HCT116 (cell line): ENCODE measurements around the gene PRKN. TPM values are rescaled to one million over a fixed set of nuclear protein-coding genes. Genes with fewer than 3 reads are reported as not detected.

Source experiments
- ATAC-seq: fragments of 200-7000 bp; cut with Tn5 transposase; 2 replicates; pipeline ENCODE4 v1.9.1; 2020; ENCODE audit warnings: mild to moderate bottlenecking, moderate library complexity
- BruUV-seq: library from RNA; stranded (reverse); fragments of 400-500 nt; replicated peaks from 2 replicates; lab custom pipeline; 2021; lab: Mats Ljungman, UMichigan
- CTCF ChIA-PET: fragments of 300-600 bp; sonication (Branson Sonifier 250); formaldehyde crosslinking; loops from one replicate; lab custom pipeline; 2021; ENCODE audit warnings: antibody characterized with exemption; lab: Charles Lee
- POLR2A ChIA-PET: fragments of 300-600, 350-600 bp; sonication (Branson Sonifier 250); formaldehyde crosslinking; loops from one replicate; lab custom pipeline; 2021; ENCODE audit warnings: antibody characterized with exemption; lab: Charles Lee
- RAD21 ChIA-PET, 2 experiments: fragments of 300-600 bp; sonication (Branson Sonifier 250); formaldehyde crosslinking; loops; one replicate each; lab custom pipeline; 2023; ENCODE audit warnings: low total read pairs in 2 of 2; ENCODE audit not compliant: uncharacterized antibody in 2 of 2, unreplicated experiment in 2 of 2, low non-redundant PET in 1 of 2; lab: Charles Lee
- DNase-seq: peaks from one replicate; pipeline ENCODE4 v3.0.0-alpha.2; 2010; ENCODE audit warnings: low read depth, low spot score
- H2AFZ ChIP-seq: fragments of 200-600 bp; shearing (Covaris generic), sonication (generic); 2 replicates; pipeline ENCODE4 v1.6.1; 2017; ENCODE audit warnings: low read depth, mixed run types, mixed read lengths, antibody characterized with exemption, low read length; ENCODE audit not compliant: poor library complexity, severe bottlenecking
- H3K27ac ChIP-seq: 2 replicates; pipeline ENCODE4 v1.5.1; 2012; ENCODE audit warnings: low read depth, low read length
- H3K27me3 ChIP-seq: fragments of 200-600 bp; sonication (generic); 2 replicates; pipeline ENCODE4 v1.6.1; 2016; ENCODE audit warnings: mixed run types, low read length, mixed read lengths; ENCODE audit not compliant: insufficient read depth
- H3K36me3 ChIP-seq, 2 experiments: fragments of 200-500 bp in 1 of 2; fragments of 200-600 bp in 1 of 2; sonication (Bioruptor generic) in 1 of 2; sonication (generic) in 1 of 2; 2 replicates each; pipeline versions ENCODE4 v1.5.1 to v1.6.1; 2014 to 2016; ENCODE audit warnings: low read length in 2 of 2, inconsistent platforms in 1 of 2, mixed read lengths in 1 of 2, mixed run types in 1 of 2; ENCODE audit not compliant: insufficient read depth in 2 of 2, control insufficient read depth in 1 of 2
- H3K4me1 ChIP-seq, 2 experiments: fragments of 200-600 bp in 1 of 2; sonication (generic) in 1 of 2; 2 replicates each; pipeline versions ENCODE4 v1.5.1 to v1.6.1; 2012 to 2017; ENCODE audit warnings: low read length in 2 of 2, inconsistent platforms in 1 of 2, mild to moderate bottlenecking in 1 of 2, mixed read lengths in 1 of 2, mixed run types in 1 of 2, moderate library complexity in 1 of 2; ENCODE audit not compliant: insufficient read depth in 2 of 2, control insufficient read depth in 1 of 2
- H3K4me2 ChIP-seq: fragments of 200-600 bp; sonication (generic); 2 replicates; pipeline ENCODE4 v1.6.1; 2017; ENCODE audit warnings: mixed run types, low read length, mixed read lengths
- H3K4me3 ChIP-seq, 2 experiments: fragments of 200-600 bp in 1 of 2; sonication (generic) in 1 of 2; replicated peaks in 1 of 2; 2 replicates each; pipeline ENCODE4 v1.5.1; 2011 to 2016; ENCODE audit warnings: low read length in 2 of 2, control low read depth in 1 of 2, low read depth in 1 of 2, mild to moderate bottlenecking in 1 of 2, mixed read lengths in 1 of 2, mixed run types in 1 of 2
- H3K79me2 ChIP-seq: fragments of 200-600 bp; sonication (generic); 2 replicates; pipeline ENCODE4 v1.6.1; 2017; ENCODE audit warnings: mild to moderate bottlenecking, mixed run types, low read length, moderate library complexity, mixed read lengths; ENCODE audit not compliant: insufficient read depth
- H3K9ac ChIP-seq: fragments of 200-600 bp; sonication (generic); 2 replicates; pipeline ENCODE4 v1.6.1; 2016; ENCODE audit warnings: low read length, mixed read lengths
- H3K9me2 ChIP-seq: fragments of 200-600 bp; sonication (generic), shearing (Covaris generic); 2 replicates; pipeline ENCODE4 v1.6.1; 2017; ENCODE audit warnings: mixed run types, mild to moderate bottlenecking, moderate library complexity; ENCODE audit not compliant: insufficient read depth
- H3K9me3 ChIP-seq, 2 experiments: fragments of 200-500 bp in 1 of 2; fragments of 200-600 bp in 1 of 2; sonication (Bioruptor generic) in 1 of 2; sonication (generic) in 1 of 2; 2 replicates each; pipeline ENCODE4 v1.6.1; 2014 to 2017; ENCODE audit warnings: low read length in 2 of 2, mixed read lengths in 2 of 2, inconsistent platforms in 1 of 2, low read depth in 1 of 2, mild to moderate bottlenecking in 1 of 2, mixed run types in 1 of 2, moderate library complexity in 1 of 2; ENCODE audit not compliant: control insufficient read depth in 1 of 2, insufficient read depth in 1 of 2
- H4K20me1 ChIP-seq: fragments of 200-600 bp; sonication (generic), shearing (Covaris generic); 2 replicates; pipeline ENCODE4 v1.6.1; 2017; ENCODE audit warnings: mixed run types, mild to moderate bottlenecking, moderate library complexity; ENCODE audit not compliant: insufficient read depth
- EGR1 ChIP-seq: IDR thresholded peaks from 2 replicates; pipeline ENCODE4 v1.6.1; 2012; ENCODE audit warnings: low read depth
- ELF1 ChIP-seq: IDR thresholded peaks from 2 replicates; pipeline ENCODE4 v1.6.1; 2012; ENCODE audit warnings: low read depth, borderline replicate concordance
- EZH2phosphoT487 ChIP-seq: fragments of 200-600 bp; IDR thresholded peaks from 2 replicates; pipeline ENCODE4 v1.6.1; 2018; ENCODE audit warnings: antibody characterized with exemption, borderline replicate concordance
- FOSL1 ChIP-seq: IDR thresholded peaks from 2 replicates; pipeline ENCODE4 v1.6.1; 2012; ENCODE audit warnings: low read depth
- JUND ChIP-seq: IDR thresholded peaks from 2 replicates; pipeline ENCODE4 v1.6.1; 2012
- POLR2A ChIP-seq: IDR thresholded peaks from 2 replicates; pipeline ENCODE4 v1.7.0; 2011; ENCODE audit warnings: borderline replicate concordance; ENCODE audit not compliant: insufficient read depth, insufficient read length; ENCODE audit errors: extremely low read depth
- SP1 ChIP-seq: IDR thresholded peaks from 2 replicates; pipeline ENCODE4 v1.6.1; 2012; ENCODE audit warnings: low read depth
- intact Hi-C: fragments of 100-400 bp; cut with micrococcal nuclease; formaldehyde crosslinking; loops from 2 replicates; pipeline ENCODE4 v1.10.0; 2022
- total RNA-seq: library from RNA; stranded (reverse); gene quantifications from one replicate; pipeline ENCODE4 v1.2.1, GENCODE V29; 2021; ENCODE audit not compliant: unreplicated experiment
- TF ChIP-seq, protein P1 (sequence below): IDR thresholded peaks from 2 replicates; pipeline ENCODE4 v1.6.1; 2011; ENCODE audit warnings: mild to moderate bottlenecking, low read length, moderate library complexity; ENCODE audit not compliant: insufficient replicate concordance; ENCODE audit errors: extremely low read depth

PRKN gene
- total RNA-seq, 1 experiment from 2014 or later, result 2.6 TPM

DNA sequence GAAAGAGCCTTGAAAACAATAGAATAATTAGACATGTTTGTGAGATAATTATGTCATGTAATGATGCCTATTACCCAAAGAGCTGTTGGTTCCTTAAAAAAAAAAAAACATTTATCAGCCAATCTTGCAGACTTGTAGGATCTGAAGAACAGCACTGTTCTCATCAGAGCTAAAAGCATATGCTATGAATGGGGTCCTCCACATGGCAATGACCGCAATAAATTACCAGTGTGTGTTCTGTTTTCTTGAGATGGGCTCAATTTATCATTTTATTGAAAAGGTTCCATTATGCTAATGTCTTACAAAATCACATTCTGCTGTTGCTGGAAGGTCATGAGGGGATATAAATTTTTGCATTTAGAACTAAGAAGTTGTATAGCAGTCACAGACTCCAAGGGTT lies 484.7 kb downstream of the PRKN start:
- no peak overlapping the region for H3K4me2 ChIP-seq
- no peak overlapping the region for H2AFZ ChIP-seq
- H3K27me3 ChIP-seq, result no peaks in the 10 kb centered on the region
- no TSS peak for BruUV-seq
- H3K9ac ChIP-seq, result no peak overlapping the region
- no peak overlapping the region for H3K27ac ChIP-seq
- no peaks in the 10 kb centered on the region for H4K20me1 ChIP-seq
- no peaks in the 10 kb centered on the region for H3K4me1 ChIP-seq
- ChIA-PET RAD21 (no interaction called here), POLR2A (no interaction called here), CTCF (no interaction called here)
- intact Hi-C loops, result no loop called here
- H3K79me2 ChIP-seq, result no peaks in the 10 kb centered on the region
- no peak for DNase-seq
- H3K9me2 ChIP-seq, result no peaks in the 10 kb centered on the region
- H3K9me3 ChIP-seq, result no peaks in the 10 kb centered on the region
- H3K36me3 ChIP-seq, result no peaks in the 10 kb centered on the region
- H3K4me3 ChIP-seq, result no peak overlapping the region
- TF ChIP-seq EGR1 (no peak), FOSL1 (no peak), ELF1 (no peak), SP1 (no peak), EZH2phosphoT487 (no peak)
- TF ChIP-seq, protein P1, sequence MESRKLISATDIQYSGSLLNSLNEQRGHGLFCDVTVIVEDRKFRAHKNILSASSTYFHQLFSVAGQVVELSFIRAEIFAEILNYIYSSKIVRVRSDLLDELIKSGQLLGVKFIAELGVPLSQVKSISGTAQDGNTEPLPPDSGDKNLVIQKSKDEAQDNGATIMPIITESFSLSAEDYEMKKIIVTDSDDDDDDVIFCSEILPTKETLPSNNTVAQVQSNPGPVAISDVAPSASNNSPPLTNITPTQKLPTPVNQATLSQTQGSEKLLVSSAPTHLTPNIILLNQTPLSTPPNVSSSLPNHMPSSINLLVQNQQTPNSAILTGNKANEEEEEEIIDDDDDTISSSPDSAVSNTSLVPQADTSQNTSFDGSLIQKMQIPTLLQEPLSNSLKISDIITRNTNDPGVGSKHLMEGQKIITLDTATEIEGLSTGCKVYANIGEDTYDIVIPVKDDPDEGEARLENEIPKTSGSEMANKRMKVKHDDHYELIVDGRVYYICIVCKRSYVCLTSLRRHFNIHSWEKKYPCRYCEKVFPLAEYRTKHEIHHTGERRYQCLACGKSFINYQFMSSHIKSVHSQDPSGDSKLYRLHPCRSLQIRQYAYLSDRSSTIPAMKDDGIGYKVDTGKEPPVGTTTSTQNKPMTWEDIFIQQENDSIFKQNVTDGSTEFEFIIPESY, result no peak
- ATAC-seq, result no peak

DNA sequence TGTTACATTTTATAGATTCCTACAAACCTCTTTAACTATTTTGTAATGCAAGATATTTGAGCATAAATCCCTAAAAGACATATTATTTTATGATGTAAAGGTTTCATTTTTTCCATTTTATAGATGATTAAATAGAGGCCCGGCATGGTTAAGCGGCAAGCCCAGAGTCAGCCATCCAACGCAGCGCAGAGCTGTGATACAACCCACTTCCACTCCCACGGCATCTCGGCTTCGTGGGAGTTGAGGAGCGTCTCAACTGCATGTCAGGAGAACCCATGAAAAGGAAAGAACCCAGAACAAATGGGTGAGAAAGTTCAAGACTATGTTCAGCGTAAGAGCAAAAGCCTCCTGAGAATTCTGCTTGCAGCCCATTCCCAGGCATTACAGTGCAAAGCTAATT lies 488.2 kb downstream of the PRKN start:
- no peaks in the 10 kb centered on the region for H3K4me1 ChIP-seq
- H3K4me3 ChIP-seq, result no peak overlapping the region
- intact Hi-C loops, result no loop called here
- no peak for ATAC-seq
- BruUV-seq, result no TSS peak
- ChIA-PET POLR2A (no interaction called here), RAD21 (no interaction called here), CTCF (no interaction called here)
- no peaks in the 10 kb centered on the region for H4K20me1 ChIP-seq
- H3K4me2 ChIP-seq, result no peak overlapping the region
- DNase-seq, result no peak
- no peaks in the 10 kb centered on the region for H3K9me2 ChIP-seq
- no peak overlapping the region for H3K9ac ChIP-seq
- H3K36me3 ChIP-seq, result no peaks in the 10 kb centered on the region
- no peak overlapping the region for H3K27ac ChIP-seq
- no peaks in the 10 kb centered on the region; a peak in 1 of 4 replicates for H3K9me3 ChIP-seq
- TF ChIP-seq JUND, result no peak
- TF ChIP-seq POLR2A, result no peak
- no peaks in the 10 kb centered on the region for H3K79me2 ChIP-seq
- no peak overlapping the region for H2AFZ ChIP-seq
- H3K27me3 ChIP-seq, result no peaks in the 10 kb centered on the region
